Fibroblast of peridontal ligament (primary cell): ENCODE results near the gene EXOC7.

Source experiments
- DNase-seq: peaks from one replicate; pipeline ENCODE4 v3.0.0-alpha.2; 2010; ENCODE audit errors: extremely low read depth

Gene EXOC7

GRCh38 chr17:76103274-76104139 lies at the start of gene EXOC7:
EXOC7 (minus strand) TSS chr17:76103787; CDS start chr17:76103692, 95 bp downstream.
- peak; percentile 88 for DNase-seq

- no peak for DNase-seq
Observed at GRCh38 chr17:76153202-76153601, 49.6 kb upstream of the EXOC7 start.

GRCh38 chr17:76152591-76152990 lies 49.0 kb upstream of the EXOC7 start:
- no peak for DNase-seq

- no peak for DNase-seq
Observed at GRCh38 chr17:76151896-76152454, 48.4 kb upstream of the EXOC7 start.

- DNase-seq, result no peak
Observed at GRCh38 chr17:76150712-76151622, 47.4 kb upstream of the EXOC7 start.

- no peak for DNase-seq
Observed at GRCh38 chr17:76149214-76149613, 45.6 kb upstream of the EXOC7 start.

- DNase-seq, result no peak
Observed at GRCh38 chr17:76148015-76148326, 44.4 kb upstream of the EXOC7 start.

- peak; percentile 52 for DNase-seq
Observed at GRCh38 chr17:76147211-76148014, 43.8 kb upstream of the EXOC7 start.

- DNase-seq, result no peak
Observed at GRCh38 chr17:76146053-76146851, 42.7 kb upstream of the EXOC7 start.

- DNase-seq, result no peak
Observed at GRCh38 chr17:76145231-76146052, 41.9 kb upstream of the EXOC7 start.

GRCh38 chr17:76142585-76143041 lies 39.0 kb upstream of the EXOC7 start:
- no peak for DNase-seq

GRCh38 chr17:76142039-76142584 lies 38.5 kb upstream of the EXOC7 start:
- DNase-seq, result no peak

- DNase-seq, result peak; percentile 73
Observed at GRCh38 chr17:76141212-76142038, 37.8 kb upstream of the EXOC7 start, which contains the start of gene FOXJ1. FOXJ1 (minus strand) TSS chr17:76141245; CDS start chr17:76140395, 850 bp downstream.

GRCh38 chr17:76140661-76141211 lies 37.1 kb upstream of the EXOC7 start:
- DNase-seq, result no peak

GRCh38 chr17:76139801-76140660 lies 36.4 kb upstream of the EXOC7 start:
- no peak for DNase-seq

- DNase-seq, result no peak
Observed at GRCh38 chr17:76138896-76139752, 35.5 kb upstream of the EXOC7 start.
